ENCODE data around the gene SLC2A6. TPM values are rescaled to one million over a fixed set of nuclear protein-coding genes. Genes with fewer than 3 reads are reported as not detected.

SLC2A6 gene
- polyA plus RNA-seq, 1 donor (not counting 4 experiments of a cell fraction or from before 2014, with no cell fraction given): 15.9 TPM

- peaks cover 2% of the 10 kb centered on the region for H3K9me3 ChIP-seq (ENCODE audit: control insufficient read depth, low read depth, low read length)
- H4K20me1 ChIP-seq (ENCODE audit: control insufficient read depth, extremely low read depth, insufficient read depth, low read length): peaks cover 2% of the 10 kb centered on the region
- FAIRE-seq (no peak), DNase-seq (ENCODE audit: low read depth, low spot score) (no peak)
- H3K27ac ChIP-seq (ENCODE audit: control insufficient read depth, insufficient read depth, low read length): no peak overlapping the region
- no peaks in the 10 kb centered on the region for H3K36me3 ChIP-seq (ENCODE audit: control insufficient read depth in 2 of 2, extremely low read depth in 1 of 2, insufficient read depth in 2 of 2, low read length in 2 of 2)
- dilution Hi-C loops (cut with MboI; ENCODE audit: extremely low pct_ligation_motif_present, low sequenced_read_pairs): no loop called here
- H3K9ac ChIP-seq (ENCODE audit: control insufficient read depth, extremely low read depth, insufficient read depth, low read length): no peak overlapping the region
- TF ChIP-seq CTCF (optimal IDR thresholded peaks at IDR 0.05 in 1 of 3, IDR thresholded peaks at IDR 0.05 in 1 of 3, conservative IDR thresholded peaks at IDR 0.05 in 1 of 3; ENCODE audit: extremely low read depth in 1 of 3, insufficient read depth in 2 of 3, low read length in 3 of 3): no peak
- TF ChIP-seq EZH2 (IDR thresholded peaks at IDR 0.05; ENCODE audit: low read length): no peak
- no peaks in the 10 kb centered on the region for H3K4me1 ChIP-seq (ENCODE audit: control insufficient read depth, extremely low read depth, insufficient read depth, low read length)
- no peaks in the 10 kb centered on the region for H3K9me1 ChIP-seq (ENCODE audit: control insufficient read depth, extremely low read depth, insufficient read depth, low read length)
- no peak overlapping the region for H3K4me3 ChIP-seq (ENCODE audit: control insufficient read depth in 2 of 3, extremely low read depth in 1 of 3, insufficient read depth in 2 of 3, low read depth in 1 of 3, low read length in 3 of 3)
- peaks cover 17% of the 10 kb centered on the region for H3K27me3 ChIP-seq (ENCODE audit: control insufficient read depth, extremely low read depth, insufficient read depth, low read length)
- no peak overlapping the region for H2AFZ ChIP-seq (ENCODE audit: control insufficient read depth, low read length)
- H3K4me2 ChIP-seq (ENCODE audit: control insufficient read depth, extremely low read depth, insufficient read depth, low read depth, low read length): no peak overlapping the region
- no peaks in the 10 kb centered on the region for H3K79me2 ChIP-seq (ENCODE audit: control insufficient read depth, insufficient read depth, low read length)
Measured at GRCh38 chr9:133515240-133515610, 36.3 kb upstream of the SLC2A6 start.

DNA sequence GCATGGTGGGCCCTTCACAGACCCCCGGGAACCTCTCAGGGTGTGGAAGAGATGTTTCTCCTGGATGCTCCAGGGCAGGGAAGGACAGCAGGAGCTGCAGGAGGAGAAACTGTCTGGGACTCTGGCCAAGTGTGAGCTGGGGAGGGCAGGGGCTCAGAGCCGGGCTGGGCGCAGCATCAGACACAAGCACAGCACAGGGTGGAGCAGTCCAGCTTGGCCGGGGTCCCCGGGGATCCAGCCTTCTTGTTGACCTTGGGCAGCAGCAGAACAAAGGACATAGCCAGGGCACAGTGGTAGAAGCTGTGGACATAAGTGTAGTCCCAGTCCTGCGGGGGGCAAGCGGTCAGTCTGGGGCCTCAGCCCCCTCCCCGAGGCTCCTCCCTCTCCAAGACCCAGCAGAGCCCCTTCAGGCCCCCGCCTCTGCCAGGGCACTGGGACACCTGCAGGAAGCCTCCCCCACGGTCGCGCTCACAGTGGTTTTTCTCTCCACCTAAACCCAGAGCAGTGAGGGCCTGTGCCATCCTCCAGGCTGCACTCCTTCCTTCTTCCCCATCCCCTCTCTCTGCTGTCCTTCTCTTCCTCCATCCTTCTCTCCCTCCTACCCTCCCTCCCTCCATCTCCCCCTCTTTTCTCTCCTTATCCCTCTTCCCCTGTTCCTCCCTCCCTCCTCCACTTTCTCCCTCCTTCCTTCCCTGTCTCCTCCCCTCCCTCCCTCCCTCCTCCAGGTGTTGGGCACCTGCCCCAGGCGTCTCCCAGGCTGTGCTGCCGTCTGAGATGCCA lies 35.8 kb upstream of the SLC2A6 start:
- Histone ChIP-seq H3K4me2 (ENCODE audit: control insufficient read depth, extremely low read depth, insufficient read depth, low read depth, low read length) (no peak overlapping the region), H3K4me1 (ENCODE audit: control insufficient read depth, extremely low read depth, insufficient read depth, low read length) (peaks cover 4% of the 10 kb centered on the region), H4K20me1 (ENCODE audit: control insufficient read depth, extremely low read depth, insufficient read depth, low read length) (peaks cover 2% of the 10 kb centered on the region), H3K79me2 (ENCODE audit: control insufficient read depth, insufficient read depth, low read length) (no peaks in the 10 kb centered on the region), H3K27me3 (ENCODE audit: control insufficient read depth, extremely low read depth, insufficient read depth, low read length) (peaks cover 14% of the 10 kb centered on the region), H3K36me3 (ENCODE audit: control insufficient read depth in 2 of 2, extremely low read depth in 1 of 2, insufficient read depth in 2 of 2, low read length in 2 of 2) (no peaks in the 10 kb centered on the region), H3K4me3 (ENCODE audit: control insufficient read depth in 2 of 3, extremely low read depth in 1 of 3, insufficient read depth in 2 of 3, low read depth in 1 of 3, low read length in 3 of 3) (no peak overlapping the region), H3K9me3 (ENCODE audit: control insufficient read depth, low read depth, low read length) (peaks cover 2% of the 10 kb centered on the region), H3K9ac (ENCODE audit: control insufficient read depth, extremely low read depth, insufficient read depth, low read length) (no peak overlapping the region), H2AFZ (ENCODE audit: control insufficient read depth, low read length) (no peak overlapping the region), H3K27ac (ENCODE audit: control insufficient read depth, insufficient read depth, low read length) (no peak overlapping the region), H3K9me1 (ENCODE audit: control insufficient read depth, extremely low read depth, insufficient read depth, low read length) (no peaks in the 10 kb centered on the region)
- no peak for DNase-seq (ENCODE audit: low read depth, low spot score)
- TF ChIP-seq CTCF (optimal IDR thresholded peaks at IDR 0.05 in 1 of 3, IDR thresholded peaks at IDR 0.05 in 1 of 3, conservative IDR thresholded peaks at IDR 0.05 in 1 of 3; ENCODE audit: extremely low read depth in 1 of 3, insufficient read depth in 2 of 3, low read length in 3 of 3): no peak
- FAIRE-seq: no peak
- dilution Hi-C loops (cut with MboI; ENCODE audit: extremely low pct_ligation_motif_present, low sequenced_read_pairs): no loop called here

Measured in keratinocyte (primary cell).